ENCODE measurements around the gene GTF2A2.
A peak's percentile ranks its signal among the peaks of the same experiment; 100 is the strongest.
"Not testable (repeated sequence)": the region's sequence is repeated elsewhere in the genome, so short reads cannot be mapped to it uniquely, and the experiment has no call there.

GTF2A2 gene

GRCh38 chr15:59646277-59646676 is 11.0 kb downstream of the GTF2A2 start:
- H3K27ac ChIP-seq, result no peak overlapping the region

GRCh38 chr15:59645812-59646211 is 11.5 kb downstream of the GTF2A2 start:
- not testable (repeated sequence) for H3K27ac ChIP-seq

More at GRCh38 chr15:59646277-59646676, 11.0 kb downstream of the GTF2A2 start:
- TF ChIP-seq, protein P1, sequence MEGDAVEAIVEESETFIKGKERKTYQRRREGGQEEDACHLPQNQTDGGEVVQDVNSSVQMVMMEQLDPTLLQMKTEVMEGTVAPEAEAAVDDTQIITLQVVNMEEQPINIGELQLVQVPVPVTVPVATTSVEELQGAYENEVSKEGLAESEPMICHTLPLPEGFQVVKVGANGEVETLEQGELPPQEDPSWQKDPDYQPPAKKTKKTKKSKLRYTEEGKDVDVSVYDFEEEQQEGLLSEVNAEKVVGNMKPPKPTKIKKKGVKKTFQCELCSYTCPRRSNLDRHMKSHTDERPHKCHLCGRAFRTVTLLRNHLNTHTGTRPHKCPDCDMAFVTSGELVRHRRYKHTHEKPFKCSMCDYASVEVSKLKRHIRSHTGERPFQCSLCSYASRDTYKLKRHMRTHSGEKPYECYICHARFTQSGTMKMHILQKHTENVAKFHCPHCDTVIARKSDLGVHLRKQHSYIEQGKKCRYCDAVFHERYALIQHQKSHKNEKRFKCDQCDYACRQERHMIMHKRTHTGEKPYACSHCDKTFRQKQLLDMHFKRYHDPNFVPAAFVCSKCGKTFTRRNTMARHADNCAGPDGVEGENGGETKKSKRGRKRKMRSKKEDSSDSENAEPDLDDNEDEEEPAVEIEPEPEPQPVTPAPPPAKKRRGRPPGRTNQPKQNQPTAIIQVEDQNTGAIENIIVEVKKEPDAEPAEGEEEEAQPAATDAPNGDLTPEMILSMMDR (IDR thresholded peaks at IDR 0.05), result no peak
- TF ChIP-seq ZFX (IDR thresholded peaks at IDR 0.05; ENCODE audit: borderline replicate concordance), result no peak

DNA sequence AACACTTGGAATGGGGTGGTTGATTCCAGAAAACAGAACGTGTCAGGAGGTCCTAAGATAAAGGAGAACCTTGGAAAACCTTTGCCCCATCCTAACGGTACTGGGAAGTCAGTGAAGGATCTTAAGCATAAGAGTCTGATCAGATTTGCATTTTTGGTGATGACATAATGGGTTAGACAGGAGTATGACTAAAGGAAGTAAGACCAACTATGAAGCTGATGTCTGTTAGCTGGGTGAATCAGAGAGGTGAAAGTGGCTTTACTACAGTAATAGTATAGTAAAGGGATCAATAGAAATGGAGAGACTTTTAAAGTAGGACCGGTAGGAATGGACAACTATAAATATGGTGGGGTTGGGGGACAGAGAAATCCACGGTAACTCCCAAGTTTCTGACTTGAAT is 12.6 kb downstream of the GTF2A2 start:
- H3K27ac ChIP-seq, result no peak overlapping the region
- TF ChIP-seq ZFX (IDR thresholded peaks at IDR 0.05; ENCODE audit: borderline replicate concordance), result no peak
- TF ChIP-seq, protein P1 (IDR thresholded peaks at IDR 0.05), result no peak

DNA sequence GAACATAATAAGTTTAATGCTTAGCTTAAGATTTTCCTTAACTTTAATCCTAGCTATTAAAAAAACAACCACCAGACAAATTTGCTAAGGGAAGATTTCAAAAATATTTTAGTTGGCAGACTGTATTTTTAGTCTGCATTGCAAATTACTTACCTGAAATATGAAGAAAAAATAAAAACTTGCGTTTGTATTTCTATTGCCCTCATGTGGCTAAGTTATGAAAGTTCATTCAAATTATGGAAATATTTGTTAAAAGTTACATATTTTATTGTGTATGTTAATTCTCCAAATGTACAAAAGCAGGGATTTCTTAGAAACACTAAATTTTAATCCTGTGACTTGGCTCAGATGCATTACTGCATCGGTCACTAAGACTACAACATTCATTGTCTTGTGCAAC is 15.0 kb downstream of the GTF2A2 start:
- no peak for TF ChIP-seq ZFX (IDR thresholded peaks at IDR 0.05; ENCODE audit: borderline replicate concordance)
- TF ChIP-seq, protein P1 (IDR thresholded peaks at IDR 0.05), result no peak
- no peak overlapping the region for H3K27ac ChIP-seq

DNA sequence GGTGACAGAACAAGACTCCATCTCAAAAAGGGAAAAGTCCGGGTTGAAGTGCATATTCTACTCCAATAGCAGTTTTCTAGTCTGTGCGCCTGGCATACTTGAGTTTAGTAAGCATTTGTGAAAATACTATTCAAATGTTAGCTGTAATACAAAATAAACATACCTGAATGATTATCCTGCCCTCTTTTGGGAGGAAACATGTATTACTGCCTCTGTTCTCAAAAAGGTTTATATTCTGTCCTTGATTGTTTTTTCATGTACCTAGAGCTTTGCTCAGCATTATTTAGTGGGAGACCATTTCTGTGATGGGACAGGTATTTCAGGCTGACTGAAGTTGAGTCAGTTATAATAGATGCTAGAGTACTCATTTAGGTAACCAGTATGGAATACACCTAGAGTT is 19.8 kb downstream of the GTF2A2 start:
- H3K27ac ChIP-seq, result not testable (repeated sequence)
- TF ChIP-seq, protein P1 (IDR thresholded peaks at IDR 0.05), result peak; percentile 32

GRCh38 chr15:59636184-59636583 is 21.1 kb downstream of the GTF2A2 start:
- TF ChIP-seq, protein P1 (IDR thresholded peaks at IDR 0.05), result no peak
- TF ChIP-seq ZFX (IDR thresholded peaks at IDR 0.05; ENCODE audit: borderline replicate concordance), result no peak
- no peak overlapping the region for H3K27ac ChIP-seq

- TF ChIP-seq, protein P1 (IDR thresholded peaks at IDR 0.05), result 0 out of 2 replicates have a peak, but pooled peaks have one; percentile 21
- TF ChIP-seq ZFX (IDR thresholded peaks at IDR 0.05; ENCODE audit: borderline replicate concordance), result no peak
- no peak overlapping the region for H3K27ac ChIP-seq
Observed at GRCh38 chr15:59632714-59633113, 24.6 kb downstream of the GTF2A2 start.

DNA sequence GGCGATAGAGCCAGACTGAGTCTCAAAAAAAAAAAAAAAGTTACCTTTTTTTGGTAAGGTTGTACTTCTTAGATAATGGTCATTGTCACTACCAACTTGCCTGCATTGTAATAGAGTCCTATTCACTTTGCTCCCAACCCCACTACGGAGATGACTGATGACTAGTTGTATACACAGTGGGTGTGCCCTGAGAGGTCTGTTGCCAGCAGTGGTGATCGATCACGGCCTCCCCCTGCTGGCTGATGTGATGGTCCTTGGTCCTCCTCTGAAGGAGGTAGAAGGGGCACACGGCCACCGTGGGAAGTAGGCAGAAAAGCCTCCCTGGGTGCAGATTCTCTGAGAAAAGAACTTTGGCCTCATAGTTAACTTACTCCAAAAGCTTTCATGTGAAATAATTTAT is 35.0 kb downstream of the GTF2A2 start:
- H3K27ac ChIP-seq, result no peak overlapping the region
- TF ChIP-seq, protein P1 (IDR thresholded peaks at IDR 0.05), result peak; percentile 56
- TF ChIP-seq ZFX (IDR thresholded peaks at IDR 0.05; ENCODE audit: borderline replicate concordance), result no peak
